ENCODE data around the gene ANO1. TPM values are rescaled to one million over a fixed set of nuclear protein-coding genes. Genes with fewer than 3 reads are reported as not detected.

ANO1 gene
- polyA plus RNA-seq, 2 donors = 5.5 to 5.8 TPM

DNA sequence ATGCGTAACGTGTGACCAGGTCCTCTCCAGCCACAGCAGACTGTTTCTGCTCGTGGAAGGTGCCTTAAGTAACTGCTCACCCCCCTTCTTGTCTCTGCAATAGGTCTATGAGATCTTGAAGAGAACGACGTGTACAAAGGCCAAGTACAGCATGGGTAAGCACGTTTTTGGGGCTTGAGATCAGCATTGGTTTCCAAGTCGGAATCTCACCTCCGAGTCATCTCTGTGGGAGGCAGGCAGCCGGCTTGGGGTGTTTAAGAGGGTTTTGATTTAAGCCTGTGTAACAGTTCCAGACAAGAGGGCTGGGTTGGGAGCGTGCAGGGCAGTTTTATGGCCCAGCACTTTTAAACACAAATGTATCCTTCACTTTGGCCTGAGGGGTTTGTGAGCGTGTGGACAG is 30.1 kb downstream of the ANO1 start:
- 61 to 63% methylated on average over 11 of the region's 11 CpGs for WGBS, 2 donors
- no peaks in the 10 kb centered on the region for H3K9me3 ChIP-seq (ENCODE audit: control insufficient read depth in 2 of 2, insufficient read depth in 1 of 2, low read depth in 1 of 2, low read length in 1 of 2)
- H3K36me3 ChIP-seq (ENCODE audit: control insufficient read depth in 2 of 2, insufficient read depth in 2 of 2, low read length in 1 of 2) = no peaks in the 10 kb centered on the region
- no peaks in the 10 kb centered on the region for H3K4me1 ChIP-seq (ENCODE audit: control insufficient read depth in 2 of 2, insufficient read depth in 2 of 2, low read length in 1 of 2)
- no peaks in the 10 kb centered on the region for H3K27me3 ChIP-seq (ENCODE audit: control insufficient read depth in 1 of 2, insufficient read depth in 2 of 2, low read length in 2 of 2)
- no peak overlapping the region for H3K27ac ChIP-seq (ENCODE audit: low read depth in 2 of 2, low read length in 1 of 2)
- no peak overlapping the region for H3K4me3 ChIP-seq (ENCODE audit: low read depth in 1 of 2, low read length in 2 of 2)

DNA sequence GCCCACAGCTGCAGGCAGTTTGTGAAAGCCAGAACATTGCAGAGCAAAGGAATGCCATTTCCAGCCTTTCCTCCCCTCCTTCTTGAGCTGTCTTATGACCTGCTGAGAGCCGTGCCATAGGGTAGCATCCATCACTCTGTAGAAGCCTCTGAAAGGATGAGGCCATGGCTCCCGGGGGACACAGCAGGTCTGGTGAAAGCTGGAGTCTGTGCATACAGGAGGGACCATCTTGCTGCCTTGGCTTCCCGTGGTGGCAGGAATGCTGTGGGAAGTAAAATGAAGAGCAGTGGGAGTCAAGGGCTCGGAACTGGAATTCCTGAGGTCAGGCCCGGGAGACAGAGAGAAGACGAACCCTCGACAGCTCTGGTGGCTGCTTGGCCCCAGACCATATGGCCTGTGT is 30.9 kb downstream of the ANO1 start:
- Histone ChIP-seq H3K27ac (ENCODE audit: low read depth in 2 of 2, low read length in 1 of 2) (no peak overlapping the region), H3K4me1 (ENCODE audit: control insufficient read depth in 2 of 2, insufficient read depth in 2 of 2, low read length in 1 of 2) (no peaks in the 10 kb centered on the region), H3K4me3 (ENCODE audit: low read depth in 1 of 2, low read length in 2 of 2) (no peak overlapping the region), H3K27me3 (ENCODE audit: control insufficient read depth in 1 of 2, insufficient read depth in 2 of 2, low read length in 2 of 2) (no peaks in the 10 kb centered on the region), H3K9me3 (ENCODE audit: control insufficient read depth in 2 of 2, insufficient read depth in 1 of 2, low read depth in 1 of 2, low read length in 1 of 2) (no peaks in the 10 kb centered on the region), H3K36me3 (ENCODE audit: control insufficient read depth in 2 of 2, insufficient read depth in 2 of 2, low read length in 1 of 2) (no peaks in the 10 kb centered on the region)
- WGBS, 2 donors = 77 to 80% methylated on average over 7 of the region's 7 CpGs

DNA sequence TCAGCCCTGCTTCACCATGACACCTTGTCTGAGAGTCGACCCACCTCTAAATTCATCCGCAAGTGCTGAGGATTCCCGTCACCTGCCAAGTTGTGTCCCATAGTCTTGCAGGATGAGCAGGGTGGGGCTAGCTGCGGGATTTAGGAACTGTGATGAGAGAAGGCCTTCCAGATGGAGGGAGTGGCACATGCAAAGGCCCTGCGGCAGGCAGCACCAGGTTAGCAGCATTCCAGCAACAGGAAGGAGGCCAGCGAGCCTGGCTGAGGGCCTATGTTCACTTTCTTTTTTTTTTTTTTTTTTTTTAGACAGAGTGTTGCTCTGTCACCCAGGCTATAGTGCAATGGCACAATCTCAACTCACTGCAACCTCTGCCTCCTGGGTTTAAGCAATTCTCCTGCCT is 31.8 kb downstream of the ANO1 start:
- Histone ChIP-seq H3K36me3 (ENCODE audit: control insufficient read depth in 2 of 2, insufficient read depth in 2 of 2, low read length in 1 of 2) (no peaks in the 10 kb centered on the region), H3K4me1 (ENCODE audit: control insufficient read depth in 2 of 2, insufficient read depth in 2 of 2, low read length in 1 of 2) (no peaks in the 10 kb centered on the region), H3K9me3 (ENCODE audit: control insufficient read depth in 2 of 2, insufficient read depth in 1 of 2, low read depth in 1 of 2, low read length in 1 of 2) (no peaks in the 10 kb centered on the region), H3K27ac (ENCODE audit: low read depth in 2 of 2, low read length in 1 of 2) (no peak overlapping the region), H3K4me3 (ENCODE audit: low read depth in 1 of 2, low read length in 2 of 2) (no peak overlapping the region), H3K27me3 (ENCODE audit: control insufficient read depth in 1 of 2, insufficient read depth in 2 of 2, low read length in 2 of 2) (no peaks in the 10 kb centered on the region)
- 91 to 92% methylated on average over 6 of the region's 6 CpGs for WGBS, 2 donors

DNA sequence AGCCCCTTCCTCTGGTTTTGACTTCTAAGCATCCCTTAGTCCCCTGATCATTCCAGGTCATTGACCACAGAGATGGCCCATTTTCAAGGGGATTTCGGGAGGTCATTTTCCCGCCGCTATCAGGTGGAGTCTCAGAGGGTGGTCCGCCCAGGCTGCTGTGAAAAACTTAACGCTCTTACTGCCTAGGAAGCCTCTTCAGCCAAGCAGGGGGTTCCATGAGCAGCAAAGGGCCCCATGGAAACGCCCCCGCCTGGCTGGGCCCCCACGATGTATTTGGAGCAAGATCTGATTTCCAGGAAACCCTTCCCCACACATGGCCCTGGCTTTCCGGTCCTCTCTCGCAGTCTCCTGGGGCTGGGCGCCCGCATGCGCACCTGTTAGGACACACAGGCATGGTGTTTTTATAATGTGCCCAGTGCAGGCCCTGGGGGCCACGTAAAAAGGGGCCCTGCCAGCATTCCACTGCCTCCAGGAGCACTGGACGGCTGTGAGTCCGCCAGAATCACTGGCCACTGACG is 32.5 kb downstream of the ANO1 start:
- 81 to 84% methylated on average over 17 of the region's 17 CpGs for WGBS, 2 donors
- no peaks in the 10 kb centered on the region for H3K4me1 ChIP-seq (ENCODE audit: control insufficient read depth in 2 of 2, insufficient read depth in 2 of 2, low read length in 1 of 2)
- no peak overlapping the region for H3K27ac ChIP-seq (ENCODE audit: low read depth in 2 of 2, low read length in 1 of 2)
- no peaks in the 10 kb centered on the region for H3K27me3 ChIP-seq (ENCODE audit: control insufficient read depth in 1 of 2, insufficient read depth in 2 of 2, low read length in 2 of 2)
- H3K9me3 ChIP-seq (ENCODE audit: control insufficient read depth in 2 of 2, insufficient read depth in 1 of 2, low read depth in 1 of 2, low read length in 1 of 2) = no peaks in the 10 kb centered on the region
- H3K4me3 ChIP-seq (ENCODE audit: low read depth in 1 of 2, low read length in 2 of 2) = no peak overlapping the region
- no peaks in the 10 kb centered on the region for H3K36me3 ChIP-seq (ENCODE audit: control insufficient read depth in 2 of 2, insufficient read depth in 2 of 2, low read length in 1 of 2)

DNA sequence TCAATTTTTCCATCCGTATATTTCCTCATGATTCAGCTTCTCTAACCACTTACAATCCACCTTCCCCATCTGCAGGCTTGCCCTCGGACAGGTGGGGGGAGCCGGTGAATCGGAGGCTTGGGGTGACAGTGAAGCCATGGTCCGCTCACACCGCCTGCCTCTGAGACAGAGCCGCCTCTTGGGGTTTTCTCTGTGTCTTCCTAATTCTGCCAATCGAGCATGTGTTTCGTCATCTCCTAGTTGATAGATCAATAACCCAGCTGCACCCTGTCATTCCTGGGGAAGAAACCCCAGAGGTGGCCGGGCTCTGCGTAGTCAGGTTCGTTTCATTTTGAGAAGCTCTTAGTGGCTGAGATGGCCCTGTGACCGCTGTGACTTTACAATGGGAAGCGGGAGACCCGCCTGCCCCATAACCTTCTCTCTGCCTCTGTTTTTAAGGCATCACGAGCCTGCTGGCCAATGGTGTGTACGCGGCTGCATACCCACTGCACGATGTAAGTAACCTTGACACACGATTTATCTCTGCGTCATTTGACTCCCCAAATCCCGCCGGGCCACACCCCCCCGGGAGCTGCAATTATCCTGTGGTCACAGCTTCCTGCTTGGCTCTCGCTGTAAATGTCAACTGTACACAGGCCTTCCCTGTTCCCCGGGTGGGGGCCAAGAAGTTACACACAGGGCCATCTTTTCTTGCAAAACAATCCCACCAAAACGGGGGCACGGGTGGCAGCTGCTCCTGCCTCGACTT is 33.3 kb downstream of the ANO1 start:
- 51 to 58% methylated on average over 29 of the region's 29 CpGs for WGBS, 2 donors
- Histone ChIP-seq H3K36me3 (ENCODE audit: control insufficient read depth in 2 of 2, insufficient read depth in 2 of 2, low read length in 1 of 2) (no peaks in the 10 kb centered on the region), H3K27me3 (ENCODE audit: control insufficient read depth in 1 of 2, insufficient read depth in 2 of 2, low read length in 2 of 2) (no peaks in the 10 kb centered on the region), H3K4me1 (ENCODE audit: control insufficient read depth in 2 of 2, insufficient read depth in 2 of 2, low read length in 1 of 2) (no peaks in the 10 kb centered on the region), H3K9me3 (ENCODE audit: control insufficient read depth in 2 of 2, insufficient read depth in 1 of 2, low read depth in 1 of 2, low read length in 1 of 2) (no peaks in the 10 kb centered on the region), H3K4me3 (ENCODE audit: low read depth in 1 of 2, low read length in 2 of 2) (no peak overlapping the region), H3K27ac (ENCODE audit: low read depth in 2 of 2, low read length in 1 of 2) (peak overlapping the region in 1 of 2 donors; percentile 11)

DNA sequence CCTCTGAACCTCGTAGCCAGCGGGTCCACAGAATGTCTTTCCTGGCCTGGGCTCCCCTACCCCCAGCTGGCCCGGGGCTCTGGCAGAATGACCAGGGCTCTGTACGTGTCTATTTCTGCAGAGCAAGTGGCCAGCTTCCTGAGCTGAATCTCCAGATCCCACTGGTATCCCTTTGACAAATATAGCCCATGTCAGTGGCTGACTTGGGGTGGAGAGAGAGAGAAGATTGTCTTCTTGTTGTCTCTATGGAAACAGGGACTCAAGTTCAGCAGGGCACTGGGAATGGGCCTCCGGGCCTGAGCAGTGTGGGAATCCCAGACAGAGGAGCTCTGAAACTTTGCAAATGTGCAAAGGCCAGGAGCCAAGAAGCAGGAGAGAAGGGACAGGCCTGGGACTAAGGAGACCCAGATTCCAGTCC is 33.9 kb downstream of the ANO1 start:
- Histone ChIP-seq H3K9me3 (ENCODE audit: control insufficient read depth in 2 of 2, insufficient read depth in 1 of 2, low read depth in 1 of 2, low read length in 1 of 2) (no peaks in the 10 kb centered on the region), H3K4me1 (ENCODE audit: control insufficient read depth in 2 of 2, insufficient read depth in 2 of 2, low read length in 1 of 2) (no peaks in the 10 kb centered on the region), H3K4me3 (ENCODE audit: low read depth in 1 of 2, low read length in 2 of 2) (no peak overlapping the region), H3K27ac (ENCODE audit: low read depth in 2 of 2, low read length in 1 of 2) (no peak overlapping the region), H3K36me3 (ENCODE audit: control insufficient read depth in 2 of 2, insufficient read depth in 2 of 2, low read length in 1 of 2) (no peaks in the 10 kb centered on the region), H3K27me3 (ENCODE audit: control insufficient read depth in 1 of 2, insufficient read depth in 2 of 2, low read length in 2 of 2) (no peaks in the 10 kb centered on the region)
- 55 to 59% methylated on average over 5 of the region's 5 CpGs for WGBS, 2 donors

DNA sequence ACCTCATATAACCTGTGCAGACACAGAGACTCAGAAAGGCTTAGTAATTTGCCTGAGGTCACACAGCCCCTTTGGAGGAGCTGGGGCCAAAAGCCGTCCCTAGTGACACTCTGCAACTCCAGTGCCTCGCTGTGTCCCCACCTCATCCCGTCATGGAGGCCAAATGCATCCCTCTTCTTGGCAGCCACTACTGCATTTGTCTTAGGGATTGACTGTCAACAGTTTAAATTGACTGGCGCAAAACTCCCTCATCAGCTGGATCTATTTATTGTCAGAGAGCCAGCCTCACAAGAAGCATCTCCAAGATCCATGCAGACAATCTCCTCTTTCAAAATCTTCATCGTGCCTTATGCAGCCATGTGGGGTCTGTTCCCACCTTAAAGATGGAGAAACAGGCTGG is 35.7 kb downstream of the ANO1 start:
- H3K36me3 ChIP-seq (ENCODE audit: control insufficient read depth in 2 of 2, insufficient read depth in 2 of 2, low read length in 1 of 2) = no peaks in the 10 kb centered on the region
- H3K4me1 ChIP-seq (ENCODE audit: control insufficient read depth in 2 of 2, insufficient read depth in 2 of 2, low read length in 1 of 2) = no peaks in the 10 kb centered on the region
- H3K27ac ChIP-seq (ENCODE audit: low read depth in 2 of 2, low read length in 1 of 2) = no peak overlapping the region
- 74 to 78% methylated on average over 5 of the region's 5 CpGs for WGBS, 2 donors
- H3K9me3 ChIP-seq (ENCODE audit: control insufficient read depth in 2 of 2, insufficient read depth in 1 of 2, low read depth in 1 of 2, low read length in 1 of 2) = peaks cover 0 to 2% of the 10 kb centered on the region in 2 donors
- no peak overlapping the region for H3K4me3 ChIP-seq (ENCODE audit: low read depth in 1 of 2, low read length in 2 of 2)
- H3K27me3 ChIP-seq (ENCODE audit: control insufficient read depth in 1 of 2, insufficient read depth in 2 of 2, low read length in 2 of 2) = no peaks in the 10 kb centered on the region

DNA sequence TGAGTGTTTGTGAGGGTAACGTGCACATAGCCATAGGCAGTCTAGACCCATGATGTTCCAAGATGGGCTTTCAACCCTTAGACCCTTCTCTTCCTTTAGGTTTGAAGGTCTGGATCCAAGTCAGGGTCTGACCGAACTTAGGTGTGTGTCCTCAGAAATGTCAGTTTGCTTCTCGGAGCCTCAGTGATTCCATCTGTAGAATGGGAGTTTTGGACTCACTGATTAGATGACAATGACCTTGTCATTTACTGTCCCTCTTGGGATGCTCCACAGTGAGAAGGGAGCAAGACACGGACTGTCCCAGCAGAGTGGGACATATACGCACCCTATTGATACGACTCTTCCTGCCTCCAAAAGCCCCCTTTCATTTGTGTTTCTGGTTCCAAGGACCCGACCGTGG is 37.7 kb downstream of the ANO1 start:
- Histone ChIP-seq H3K36me3 (ENCODE audit: control insufficient read depth in 2 of 2, insufficient read depth in 2 of 2, low read length in 1 of 2) (no peaks in the 10 kb centered on the region), H3K27me3 (ENCODE audit: control insufficient read depth in 1 of 2, insufficient read depth in 2 of 2, low read length in 2 of 2) (no peaks in the 10 kb centered on the region), H3K4me1 (ENCODE audit: control insufficient read depth in 2 of 2, insufficient read depth in 2 of 2, low read length in 1 of 2) (no peaks in the 10 kb centered on the region), H3K4me3 (ENCODE audit: low read depth in 1 of 2, low read length in 2 of 2) (no peak overlapping the region), H3K9me3 (ENCODE audit: control insufficient read depth in 2 of 2, insufficient read depth in 1 of 2, low read depth in 1 of 2, low read length in 1 of 2) (peaks cover 0 to 2% of the 10 kb centered on the region in 2 donors), H3K27ac (ENCODE audit: low read depth in 2 of 2, low read length in 1 of 2) (no peak overlapping the region)
- WGBS, 2 donors = 92 to 94% methylated on average over 8 of the region's 8 CpGs

DNA sequence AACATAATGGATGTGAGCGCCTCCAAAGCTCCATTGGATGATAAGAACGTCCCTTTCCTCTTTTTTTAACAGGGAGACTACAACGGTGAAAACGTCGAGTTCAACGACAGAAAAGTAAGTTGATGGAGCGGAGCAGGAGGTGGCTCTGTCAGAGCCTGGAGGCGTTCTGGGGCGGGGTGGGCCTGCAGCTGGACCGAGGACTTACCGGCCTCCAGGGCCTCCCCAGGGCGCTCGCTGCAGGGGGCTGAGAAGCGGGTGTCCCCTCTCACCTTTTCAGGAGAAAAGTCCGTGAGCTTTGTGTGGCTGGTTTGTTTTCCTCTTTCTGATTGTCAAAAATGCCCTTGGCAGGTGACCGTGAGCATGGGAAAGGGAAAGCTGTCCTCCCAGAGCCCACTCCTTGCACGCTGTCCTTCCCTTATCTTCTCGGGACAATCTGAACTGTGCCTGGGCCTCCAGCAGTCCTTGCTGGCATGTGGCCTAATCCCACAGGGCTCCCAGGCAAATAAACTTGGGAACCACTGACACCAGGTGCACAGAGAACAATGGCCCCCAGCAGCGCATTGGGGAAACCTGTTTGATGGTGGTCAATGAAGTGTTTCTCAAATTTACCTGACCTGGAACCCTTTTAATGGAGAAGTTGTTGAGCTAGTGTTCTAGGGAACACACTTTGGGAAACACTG is 38.4 kb downstream of the ANO1 start:
- no peaks in the 10 kb centered on the region for H3K36me3 ChIP-seq (ENCODE audit: control insufficient read depth in 2 of 2, insufficient read depth in 2 of 2, low read length in 1 of 2)
- WGBS, 2 donors = 85 to 92% methylated on average over 19 of the region's 19 CpGs

More for the DNA sequence above, 38.4 kb downstream of the ANO1 start:
- H3K4me3 ChIP-seq (ENCODE audit: low read depth in 1 of 2, low read length in 2 of 2) = no peak overlapping the region
- no peak overlapping the region for H3K27ac ChIP-seq (ENCODE audit: low read depth in 2 of 2, low read length in 1 of 2)
- H3K4me1 ChIP-seq (ENCODE audit: control insufficient read depth in 2 of 2, insufficient read depth in 2 of 2, low read length in 1 of 2) = no peaks in the 10 kb centered on the region
- H3K9me3 ChIP-seq (ENCODE audit: control insufficient read depth in 2 of 2, insufficient read depth in 1 of 2, low read depth in 1 of 2, low read length in 1 of 2) = peaks cover 0 to 2% of the 10 kb centered on the region in 2 donors
- no peaks in the 10 kb centered on the region for H3K27me3 ChIP-seq (ENCODE audit: control insufficient read depth in 1 of 2, insufficient read depth in 2 of 2, low read length in 2 of 2)

Measured in esophagus (tissue), 2 donors.